Measurements from ENCODE around the gene SPART.

Gene SPART

GRCh38 chr13:36297366-36298338 is 48.5 kb downstream of the SPART start, which contains the start of gene CCDC169:
Gene CCDC169 (minus strand): TSS chr13:36297814. CDS start chr13:36297719, 95 bp downstream.
- peak within 1 kb of the TSS; percentile 6 for H3K27ac ChIP-seq (ENCODE audit: low read length, poor library complexity, severe bottlenecking)
- peak within 1 kb of the TSS; percentile 66 for H2BK15ac ChIP-seq (ENCODE audit: low read depth, poor library complexity, severe bottlenecking)
- H3K36me3 ChIP-seq (ENCODE audit: control insufficient read depth in 1 of 2, insufficient read depth in 2 of 2, low read depth in 1 of 2, low read length in 2 of 2), result peaks cover 0 to 22% of the 10 kb centered on the region in 2 experiments
- peak within 1 kb of the TSS; percentile 16 to 49 for H3K4ac ChIP-seq (ENCODE audit: low read depth in 1 of 2, low read length in 2 of 2)
- H3K9me3 ChIP-seq (ENCODE audit: control insufficient read depth, low read length), result no peaks in the 10 kb centered on the region
- peak within 1 kb of the TSS in 1 of 2 experiments; percentile 49 for H2BK12ac ChIP-seq (ENCODE audit: low read length in 2 of 2)
- H2BK5ac ChIP-seq (ENCODE audit: low read depth, low read length, poor library complexity, severe bottlenecking), result no peak within 1 kb of the TSS
- peaks cover 2% of the 10 kb centered on the region for H3K4me1 ChIP-seq (ENCODE audit: control insufficient read depth, insufficient read depth, low read depth, low read length)
- peak within 1 kb of the TSS; percentile 35 for H2AK5ac ChIP-seq (ENCODE audit: low read length, severe bottlenecking)
- H3K27me3 ChIP-seq (ENCODE audit: control insufficient read depth in 1 of 2, insufficient read depth in 1 of 2, low read length in 2 of 2), result no peaks in the 10 kb centered on the region
- H2AFZ ChIP-seq (ENCODE audit: low read depth, low read length), result peak within 1 kb of the TSS; percentile 85
- peak within 1 kb of the TSS; percentile 50 for H4K8ac ChIP-seq (ENCODE audit: low read length)
- H3K9ac ChIP-seq (ENCODE audit: low read length), result peak within 1 kb of the TSS; percentile 95
- H3K4me2 ChIP-seq (ENCODE audit: low read length, poor library complexity, severe bottlenecking), result peak within 1 kb of the TSS; percentile 72
- no peak within 1 kb of the TSS for H3K14ac ChIP-seq (ENCODE audit: low read length in 2 of 2)
- peak within 1 kb of the TSS; percentile 63 to 93 for H3K4me3 ChIP-seq (ENCODE audit: insufficient read depth in 1 of 2, low read depth in 1 of 2, low read length in 2 of 2)
- under 1% methylated on average over 51 of the region's 53 CpGs for WGBS
- DNase-seq, result peak; percentile 79
- H4K91ac ChIP-seq (ENCODE audit: low read length), result no peak within 1 kb of the TSS
- H3K18ac ChIP-seq (ENCODE audit: low read depth in 1 of 2, low read length in 2 of 2), result peak within 1 kb of the TSS; percentile 25 to 92
- H3K79me1 ChIP-seq (replicated peaks; ENCODE audit: low read length, poor library complexity, severe bottlenecking), result no peaks in the 10 kb centered on the region
- H3K23ac ChIP-seq (ENCODE audit: low read length in 2 of 2), result peak within 1 kb of the TSS in 1 of 2 experiments; percentile 51
- H2BK120ac ChIP-seq (ENCODE audit: low read depth, low read length), result no peak within 1 kb of the TSS

GRCh38 chr13:36294096-36294495 is 52.1 kb downstream of the SPART start:
- no peak overlapping the region for H3K4me3 ChIP-seq (ENCODE audit: insufficient read depth in 1 of 2, low read depth in 1 of 2, low read length in 2 of 2)
- H3K9ac ChIP-seq (ENCODE audit: low read length), result no peak overlapping the region
- no peaks in the 10 kb centered on the region for H3K36me3 ChIP-seq (ENCODE audit: control insufficient read depth in 1 of 2, insufficient read depth in 2 of 2, low read depth in 1 of 2, low read length in 2 of 2)
- H3K79me1 ChIP-seq (replicated peaks; ENCODE audit: low read length, poor library complexity, severe bottlenecking), result no peaks in the 10 kb centered on the region
- H4K8ac ChIP-seq (ENCODE audit: low read length), result no peak overlapping the region
- peaks cover 2% of the 10 kb centered on the region for H3K4me1 ChIP-seq (ENCODE audit: control insufficient read depth, insufficient read depth, low read depth, low read length)
- H3K18ac ChIP-seq (ENCODE audit: low read depth in 1 of 2, low read length in 2 of 2), result no peak overlapping the region
- no peak overlapping the region for H3K4ac ChIP-seq (ENCODE audit: low read depth in 1 of 2, low read length in 2 of 2)
- no peak overlapping the region for H2BK12ac ChIP-seq (ENCODE audit: low read length in 2 of 2)
- no peak overlapping the region for H2AK5ac ChIP-seq (ENCODE audit: low read length, severe bottlenecking)
- H3K4me2 ChIP-seq (ENCODE audit: low read length, poor library complexity, severe bottlenecking), result no peak overlapping the region
- WGBS, result 93% methylated on average over 2 of the region's 3 CpGs
- no peaks in the 10 kb centered on the region for H3K27me3 ChIP-seq (ENCODE audit: control insufficient read depth in 1 of 2, insufficient read depth in 1 of 2, low read length in 2 of 2)
- no peak overlapping the region for H3K14ac ChIP-seq (ENCODE audit: low read length in 2 of 2)
- H2BK5ac ChIP-seq (ENCODE audit: low read depth, low read length, poor library complexity, severe bottlenecking), result no peak overlapping the region
- no peak overlapping the region for H3K23ac ChIP-seq (ENCODE audit: low read length in 2 of 2)
- no peak for DNase-seq
- peaks cover 7% of the 10 kb centered on the region for H3K9me3 ChIP-seq (ENCODE audit: control insufficient read depth, low read length)
- no peak overlapping the region for H2BK15ac ChIP-seq (ENCODE audit: low read depth, poor library complexity, severe bottlenecking)
- no peak overlapping the region for H3K27ac ChIP-seq (ENCODE audit: low read length, poor library complexity, severe bottlenecking)
- H4K91ac ChIP-seq (ENCODE audit: low read length), result no peak overlapping the region
- no peak overlapping the region for H2BK120ac ChIP-seq (ENCODE audit: low read depth, low read length)
- H2AFZ ChIP-seq (ENCODE audit: low read depth, low read length), result no peak overlapping the region

- Histone ChIP-seq H4K8ac (ENCODE audit: low read length) (no peak overlapping the region), H3K9me3 (ENCODE audit: control insufficient read depth, low read length) (peaks cover 13% of the 10 kb centered on the region), H3K4me2 (ENCODE audit: low read length, poor library complexity, severe bottlenecking) (no peak overlapping the region), H2BK12ac (ENCODE audit: low read length in 2 of 2) (no peak overlapping the region), H3K36me3 (ENCODE audit: control insufficient read depth in 1 of 2, insufficient read depth in 2 of 2, low read depth in 1 of 2, low read length in 2 of 2) (no peaks in the 10 kb centered on the region), H3K27ac (ENCODE audit: low read length, poor library complexity, severe bottlenecking) (no peak overlapping the region), H2BK120ac (ENCODE audit: low read depth, low read length) (no peak overlapping the region), H3K14ac (ENCODE audit: low read length in 2 of 2) (no peak overlapping the region), H3K4me3 (ENCODE audit: insufficient read depth in 1 of 2, low read depth in 1 of 2, low read length in 2 of 2) (no peak overlapping the region), H4K91ac (ENCODE audit: low read length) (no peak overlapping the region), H2AFZ (ENCODE audit: low read depth, low read length) (no peak overlapping the region), H3K23ac (ENCODE audit: low read length in 2 of 2) (no peak overlapping the region), H2BK5ac (ENCODE audit: low read depth, low read length, poor library complexity, severe bottlenecking) (no peak overlapping the region), H2AK5ac (ENCODE audit: low read length, severe bottlenecking) (no peak overlapping the region), H3K27me3 (ENCODE audit: control insufficient read depth in 1 of 2, insufficient read depth in 1 of 2, low read length in 2 of 2) (no peaks in the 10 kb centered on the region), H3K9ac (ENCODE audit: low read length) (no peak overlapping the region), H2BK15ac (ENCODE audit: low read depth, poor library complexity, severe bottlenecking) (no peak overlapping the region), H3K4ac (ENCODE audit: low read depth in 1 of 2, low read length in 2 of 2) (no peak overlapping the region), H3K4me1 (ENCODE audit: control insufficient read depth, insufficient read depth, low read depth, low read length) (no peaks in the 10 kb centered on the region), H3K79me1 (replicated peaks; ENCODE audit: low read length, poor library complexity, severe bottlenecking) (no peaks in the 10 kb centered on the region), H3K18ac (ENCODE audit: low read depth in 1 of 2, low read length in 2 of 2) (no peak overlapping the region)
- no peak for DNase-seq
- WGBS, result 89% methylated on average over 1 of the region's 1 CpG
Measured at GRCh38 chr13:36293497-36293896, 52.7 kb downstream of the SPART start.

GRCh38 chr13:36288794-36289391 is 57.3 kb downstream of the SPART start:
- H4K8ac ChIP-seq (ENCODE audit: low read length), result no peak overlapping the region
- no peak for DNase-seq
- no peak overlapping the region for H4K91ac ChIP-seq (ENCODE audit: low read length)
- no peak overlapping the region for H3K9ac ChIP-seq (ENCODE audit: low read length)
- H2BK12ac ChIP-seq (ENCODE audit: low read length in 2 of 2), result no peak overlapping the region
- no peak overlapping the region for H3K23ac ChIP-seq (ENCODE audit: low read length in 2 of 2)
- no peak overlapping the region for H3K4me2 ChIP-seq (ENCODE audit: low read length, poor library complexity, severe bottlenecking)
- H3K36me3 ChIP-seq (ENCODE audit: control insufficient read depth in 1 of 2, insufficient read depth in 2 of 2, low read depth in 1 of 2, low read length in 2 of 2), result no peaks in the 10 kb centered on the region
- H3K4ac ChIP-seq (ENCODE audit: low read depth in 1 of 2, low read length in 2 of 2), result no peak overlapping the region
- no peaks in the 10 kb centered on the region for H3K27me3 ChIP-seq (ENCODE audit: control insufficient read depth in 1 of 2, insufficient read depth in 1 of 2, low read length in 2 of 2)
- H3K18ac ChIP-seq (ENCODE audit: low read depth in 1 of 2, low read length in 2 of 2), result no peak overlapping the region
- no peak overlapping the region for H2BK120ac ChIP-seq (ENCODE audit: low read depth, low read length)
- H3K79me1 ChIP-seq (replicated peaks; ENCODE audit: low read length, poor library complexity, severe bottlenecking), result no peaks in the 10 kb centered on the region
- peaks cover 17% of the 10 kb centered on the region for H3K9me3 ChIP-seq (ENCODE audit: control insufficient read depth, low read length)
- H3K4me3 ChIP-seq (ENCODE audit: insufficient read depth in 1 of 2, low read depth in 1 of 2, low read length in 2 of 2), result no peak overlapping the region
- H2AK5ac ChIP-seq (ENCODE audit: low read length, severe bottlenecking), result no peak overlapping the region
- H3K27ac ChIP-seq (ENCODE audit: low read length, poor library complexity, severe bottlenecking), result no peak overlapping the region
- H3K14ac ChIP-seq (ENCODE audit: low read length in 2 of 2), result no peak overlapping the region
- no peak overlapping the region for H2BK15ac ChIP-seq (ENCODE audit: low read depth, poor library complexity, severe bottlenecking)
- no peak overlapping the region for H2BK5ac ChIP-seq (ENCODE audit: low read depth, low read length, poor library complexity, severe bottlenecking)
- H3K4me1 ChIP-seq (ENCODE audit: control insufficient read depth, insufficient read depth, low read depth, low read length), result no peaks in the 10 kb centered on the region
- H2AFZ ChIP-seq (ENCODE audit: low read depth, low read length), result no peak overlapping the region

Data from mesenchymal stem cell (in vitro differentiated cells and primary cell).